Measurements from ENCODE around the gene KCTD1.
"Not testable (repeated sequence)": the region's sequence is repeated elsewhere in the genome, so short reads cannot be mapped to it uniquely, and the experiment has no call there.

KCTD1 gene

GRCh38 chr18:26457611-26458353 lies 90.6 kb downstream of the KCTD1 start:
- no peak for DNase-seq (ENCODE audit: low read depth)

DNA sequence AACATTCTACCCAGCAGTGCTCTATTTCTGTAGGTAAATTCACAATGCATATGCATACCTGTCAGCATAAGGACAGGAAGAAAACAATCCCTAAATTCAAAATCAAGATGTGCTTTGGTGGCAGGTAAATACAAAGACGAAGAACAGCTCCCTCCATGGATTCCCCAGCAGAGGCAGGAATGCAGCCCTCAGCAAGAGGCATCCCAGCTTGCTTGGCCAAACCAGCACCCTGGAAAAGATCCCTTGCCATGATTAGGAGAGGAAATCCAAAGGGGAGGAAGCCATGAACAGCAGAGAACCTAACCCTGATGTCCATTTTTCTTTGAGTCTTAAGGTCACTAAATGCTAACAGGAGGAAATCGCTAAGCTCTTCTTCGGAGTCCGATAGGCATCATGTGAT lies 91.2 kb downstream of the KCTD1 start:
- no peak for DNase-seq (ENCODE audit: low read depth)

DNA sequence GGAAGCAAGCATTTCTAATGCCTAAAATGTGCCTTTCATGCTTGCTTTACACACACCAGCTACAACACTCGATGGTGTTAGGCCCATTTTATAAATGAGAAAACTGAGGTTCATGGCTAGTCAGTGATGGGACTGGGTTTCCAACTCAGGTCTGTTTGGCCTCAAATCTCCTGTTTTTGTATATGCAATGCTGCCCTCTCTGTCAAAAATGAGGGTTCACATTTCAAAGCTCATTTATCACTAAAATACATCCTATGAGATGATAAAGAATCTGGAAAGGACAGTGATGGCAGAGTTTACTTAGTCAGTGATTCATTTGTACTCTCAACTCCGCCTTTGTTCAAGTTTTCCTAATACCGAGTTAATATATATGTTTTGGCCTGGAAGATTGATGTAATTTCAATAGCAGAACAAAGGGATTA lies 92.3 kb downstream of the KCTD1 start:
- no peak for DNase-seq (ENCODE audit: low read depth)

DNA sequence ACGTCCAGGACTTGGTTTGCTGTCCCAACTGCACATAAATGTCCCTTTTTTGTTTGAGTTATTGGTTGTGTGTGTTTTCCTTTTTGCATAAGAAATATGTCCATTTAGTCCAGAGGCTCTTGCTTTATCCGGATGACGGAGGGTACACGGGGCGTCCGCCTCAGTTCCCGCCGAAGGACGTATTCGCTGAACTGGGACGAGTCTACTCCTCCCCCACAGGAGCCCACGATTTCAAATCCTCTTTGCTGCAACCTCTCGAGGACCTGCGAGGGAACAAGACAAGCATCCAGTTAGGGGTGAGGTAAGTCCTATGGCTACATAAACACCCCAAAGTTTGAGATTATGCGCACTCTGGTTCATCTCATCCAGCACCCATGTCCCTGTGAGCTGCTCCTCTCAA lies 92.7 kb downstream of the KCTD1 start:
- DNase-seq (ENCODE audit: low read depth) = no peak

GRCh38 chr18:26454616-26455015 lies 93.7 kb downstream of the KCTD1 start:
- no peak for DNase-seq (ENCODE audit: low read depth)

DNA sequence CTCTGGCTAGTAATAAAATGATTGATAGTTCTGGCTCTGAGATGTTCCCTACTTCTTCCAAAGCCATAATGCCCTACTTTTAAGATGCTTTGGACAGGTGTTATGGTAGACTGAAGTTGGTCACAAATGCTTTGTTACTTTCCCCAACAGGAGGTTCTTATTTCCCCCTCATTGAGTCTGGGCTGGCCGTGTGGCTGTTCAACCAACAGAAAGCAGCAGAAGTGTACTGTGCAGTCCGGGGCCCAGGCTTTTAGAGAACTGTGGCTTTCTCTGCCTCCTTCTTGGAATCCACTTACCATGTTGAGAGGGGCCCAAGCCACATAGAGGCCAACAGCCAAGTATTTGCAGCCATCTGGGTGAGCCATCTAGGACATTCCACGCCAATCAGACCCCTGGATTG lies 94.2 kb downstream of the KCTD1 start:
- DNase-seq (ENCODE audit: low read depth) = no peak

DNA sequence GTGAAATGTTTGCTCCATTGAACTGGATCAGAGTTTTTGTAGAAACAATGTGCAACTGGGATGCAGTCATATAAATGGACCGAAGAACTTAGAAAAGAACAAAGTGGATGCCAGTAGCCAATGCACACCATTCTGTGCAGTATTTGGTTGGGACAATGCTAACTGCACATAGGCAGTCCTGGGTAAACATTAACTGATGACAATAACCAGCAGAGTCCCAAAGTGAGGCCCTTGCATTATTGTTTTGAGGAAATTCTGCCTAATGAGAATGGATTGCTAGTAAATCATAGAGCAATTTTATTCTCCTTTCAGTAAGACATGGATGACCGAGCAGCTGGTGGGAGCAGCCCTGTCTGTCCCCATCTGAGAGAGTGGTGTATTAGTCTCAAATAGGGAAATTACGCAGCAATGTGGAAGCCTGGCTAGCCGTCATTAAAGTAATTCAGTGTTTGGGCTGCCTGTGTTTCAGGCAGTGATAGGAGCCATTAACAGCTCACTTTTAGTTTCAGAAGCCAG lies 94.9 kb downstream of the KCTD1 start:
- no peak for DNase-seq (ENCODE audit: low read depth)

DNA sequence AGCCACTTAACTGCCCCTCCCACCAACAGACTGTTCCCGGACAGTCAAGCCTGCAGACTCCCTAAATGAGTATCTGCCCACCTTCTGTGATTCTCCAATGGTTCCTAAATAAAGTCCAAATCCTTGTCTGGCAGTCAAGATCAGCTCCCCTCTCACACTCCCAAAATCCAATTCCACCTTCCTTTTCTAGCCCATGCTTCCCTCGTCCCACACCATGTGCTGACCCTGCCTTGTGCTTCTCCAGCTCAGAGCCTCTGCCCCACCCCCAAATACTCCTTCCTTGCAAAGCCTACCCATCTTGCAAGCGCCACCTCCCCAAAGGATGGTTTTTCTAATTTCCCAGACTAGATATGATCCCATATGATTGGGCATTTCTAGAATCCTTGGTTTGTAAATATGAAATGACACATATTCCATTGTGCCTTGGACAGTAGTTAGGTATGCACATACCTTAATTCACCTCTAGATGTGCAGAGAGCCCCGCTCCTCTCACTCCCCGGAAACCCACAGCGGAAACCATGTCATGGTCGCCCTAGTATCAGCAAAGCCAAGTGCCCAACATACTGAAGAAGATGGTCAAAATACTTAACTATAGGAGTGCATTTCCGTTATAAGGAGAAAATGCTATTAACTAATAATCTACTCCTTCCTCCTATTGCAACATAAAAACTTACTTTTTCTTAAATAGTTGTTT lies 97.2 kb downstream of the KCTD1 start:
- no peak for DNase-seq (ENCODE audit: low read depth)

- no peak for DNase-seq (ENCODE audit: low read depth)
Measured at GRCh38 chr18:26448714-26449159, 99.6 kb downstream of the KCTD1 start.

DNA sequence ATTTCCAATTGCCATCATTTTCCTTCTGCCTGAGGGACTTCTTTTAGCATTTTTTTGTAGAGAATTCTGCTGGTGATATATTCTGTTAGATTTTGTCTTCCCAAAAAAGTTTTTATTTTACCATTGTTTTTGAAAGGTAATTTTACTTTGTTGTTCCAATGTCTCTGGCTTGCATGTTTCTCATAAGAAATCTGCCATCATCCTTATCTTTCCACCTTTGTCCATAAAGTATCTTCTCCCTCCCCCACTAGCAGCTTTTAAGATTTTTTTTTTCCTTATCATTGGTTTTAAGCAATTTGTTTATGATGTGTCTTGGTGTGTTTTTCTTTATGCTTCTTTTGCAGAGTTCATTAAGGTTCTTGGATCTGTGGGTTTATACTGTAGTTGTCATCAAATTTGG lies 104.5 kb downstream of the KCTD1 start:
- no peak for DNase-seq (ENCODE audit: low read depth)

GRCh38 chr18:26442126-26442525 lies 106.2 kb downstream of the KCTD1 start:
- peak; percentile 31 for DNase-seq (ENCODE audit: low read depth)

DNA sequence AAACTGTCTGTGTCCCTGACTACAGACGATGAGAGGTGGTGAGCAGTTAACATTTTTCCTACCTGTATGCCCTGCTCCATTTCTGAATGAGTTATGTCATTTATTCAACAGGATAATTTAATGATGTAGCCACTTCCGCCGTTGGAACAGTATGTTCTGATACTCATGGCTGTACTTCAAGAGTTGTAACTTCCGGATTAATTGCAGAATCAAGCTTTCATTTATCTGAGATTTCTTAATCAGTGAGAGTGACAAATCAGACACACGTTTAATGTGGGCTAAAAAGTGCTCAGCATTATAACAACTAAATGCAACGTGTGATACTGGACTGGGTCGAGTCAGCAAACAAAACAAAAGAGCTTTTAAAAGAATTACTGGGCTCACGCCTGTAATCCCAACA lies 107.7 kb downstream of the KCTD1 start:
- no peak for DNase-seq (ENCODE audit: low read depth)

- no peak for DNase-seq (ENCODE audit: low read depth)
Measured at GRCh38 chr18:26439537-26439936, 108.8 kb downstream of the KCTD1 start.

DNA sequence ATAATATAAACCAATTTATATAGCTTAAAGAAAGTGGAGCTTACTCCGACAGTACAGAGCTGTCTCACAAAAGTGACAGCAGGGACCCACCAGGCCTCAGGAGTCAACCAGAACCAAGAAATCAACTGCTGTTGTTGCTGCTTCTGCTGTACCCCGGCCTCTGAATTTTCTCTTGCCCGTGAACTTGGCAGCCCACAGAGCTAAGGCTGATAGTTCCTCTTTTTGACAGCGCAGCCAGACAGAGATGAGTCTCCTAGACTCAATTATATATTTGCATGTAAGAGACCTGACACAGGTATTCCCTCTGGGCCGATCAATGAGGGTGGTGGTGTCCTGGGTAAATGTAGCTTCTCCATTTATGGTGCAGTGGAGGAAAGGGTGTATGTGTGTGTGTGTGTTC lies 109.4 kb downstream of the KCTD1 start:
- DNase-seq (ENCODE audit: low read depth) = no peak

DNA sequence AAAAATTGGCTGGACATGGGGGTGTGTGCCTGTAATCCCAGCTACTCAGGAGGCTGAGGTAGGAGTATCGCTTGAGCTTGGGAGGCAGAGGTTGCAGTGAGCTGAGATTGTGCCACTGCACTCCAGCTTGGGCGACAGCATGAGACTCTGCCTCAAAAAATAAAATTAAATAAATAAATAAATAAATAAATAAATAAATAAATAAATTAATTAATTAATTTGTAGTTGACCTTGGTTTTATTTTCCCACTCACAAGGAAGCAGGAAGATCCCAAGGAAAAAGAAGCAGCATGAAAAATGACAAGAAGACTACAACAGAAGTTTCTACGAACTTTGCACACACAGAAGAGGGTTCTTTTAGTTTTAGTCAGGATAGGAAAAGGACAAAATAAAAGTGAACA lies 110.7 kb downstream of the KCTD1 start:
- DNase-seq (ENCODE audit: low read depth) = not testable (repeated sequence)

GRCh38 chr18:26436176-26437051 lies 111.9 kb downstream of the KCTD1 start:
- DNase-seq (ENCODE audit: low read depth) = peak; percentile 45

DNA sequence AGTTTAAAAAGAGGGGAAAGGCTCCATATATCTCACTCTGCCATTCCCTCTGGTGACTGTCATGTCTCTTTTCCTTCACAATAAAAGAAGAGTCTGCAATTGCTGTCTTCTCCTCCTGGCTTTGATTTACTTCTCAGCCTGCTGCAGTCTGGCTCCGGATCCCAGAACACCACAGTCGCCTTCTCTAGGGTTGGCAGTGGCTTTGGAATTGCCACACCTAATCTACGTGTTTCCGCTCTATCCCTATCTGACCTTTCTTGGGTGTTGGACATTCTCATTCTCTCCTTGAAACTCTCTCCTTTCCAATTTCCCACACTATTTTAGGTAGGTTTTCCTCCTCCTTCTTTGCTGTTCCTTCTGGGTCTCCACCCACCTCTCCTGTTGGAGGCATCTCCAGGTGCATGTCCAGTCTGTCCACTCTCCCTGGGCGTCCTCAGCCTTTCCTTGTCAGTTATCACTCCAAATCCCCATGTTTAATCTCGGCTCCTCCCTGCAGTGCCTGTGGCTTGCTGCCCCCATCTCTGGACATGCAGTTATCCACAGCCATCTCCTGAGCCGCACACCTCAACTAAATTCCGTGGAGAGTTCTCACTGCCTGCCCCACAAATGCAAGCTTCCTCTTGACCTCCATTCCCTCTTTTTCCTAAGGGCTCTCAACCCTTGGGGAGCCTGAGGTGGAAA lies 112.8 kb downstream of the KCTD1 start:
- DNase-seq (ENCODE audit: low read depth) = no peak

- DNase-seq (ENCODE audit: low read depth) = no peak
Measured at GRCh38 chr18:26434887-26435286, 113.5 kb downstream of the KCTD1 start.

DNA sequence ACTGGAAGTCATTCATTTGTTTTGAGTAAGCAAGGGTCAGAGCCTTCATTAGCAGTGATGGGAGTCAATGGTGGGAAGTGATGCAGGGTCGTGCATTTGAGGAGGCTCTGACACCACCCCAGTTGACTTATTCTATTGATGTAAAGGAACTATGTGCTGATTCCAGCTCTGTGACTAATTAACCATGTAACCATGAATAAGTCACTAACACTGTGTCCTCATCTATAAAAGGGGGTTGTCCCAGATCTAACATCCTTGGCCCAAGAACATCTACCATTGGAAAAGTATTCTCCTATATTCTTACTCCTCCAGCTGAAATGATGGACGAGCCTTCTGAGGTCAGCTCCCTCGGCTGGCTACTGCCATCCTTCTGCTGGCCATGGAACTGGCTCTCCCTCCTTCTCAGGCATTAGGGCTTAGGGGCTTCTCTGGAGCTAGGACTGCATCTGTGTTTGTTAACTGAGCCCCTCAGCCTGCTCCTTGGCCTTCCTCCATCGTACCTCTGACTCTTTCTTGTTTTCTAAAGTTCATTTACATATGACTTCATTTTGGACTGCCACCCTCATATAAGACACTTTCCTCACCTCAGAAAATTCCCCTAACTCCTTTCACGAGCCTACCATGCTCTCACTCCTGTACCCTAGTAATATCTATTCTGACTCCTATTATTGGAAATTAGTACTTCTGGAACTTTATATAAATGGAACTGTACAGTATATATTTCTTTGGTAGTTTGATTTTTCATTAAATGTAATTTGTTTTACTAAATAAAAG lies 115.5 kb downstream of the KCTD1 start:
- DNase-seq (ENCODE audit: low read depth) = no peak

DNA sequence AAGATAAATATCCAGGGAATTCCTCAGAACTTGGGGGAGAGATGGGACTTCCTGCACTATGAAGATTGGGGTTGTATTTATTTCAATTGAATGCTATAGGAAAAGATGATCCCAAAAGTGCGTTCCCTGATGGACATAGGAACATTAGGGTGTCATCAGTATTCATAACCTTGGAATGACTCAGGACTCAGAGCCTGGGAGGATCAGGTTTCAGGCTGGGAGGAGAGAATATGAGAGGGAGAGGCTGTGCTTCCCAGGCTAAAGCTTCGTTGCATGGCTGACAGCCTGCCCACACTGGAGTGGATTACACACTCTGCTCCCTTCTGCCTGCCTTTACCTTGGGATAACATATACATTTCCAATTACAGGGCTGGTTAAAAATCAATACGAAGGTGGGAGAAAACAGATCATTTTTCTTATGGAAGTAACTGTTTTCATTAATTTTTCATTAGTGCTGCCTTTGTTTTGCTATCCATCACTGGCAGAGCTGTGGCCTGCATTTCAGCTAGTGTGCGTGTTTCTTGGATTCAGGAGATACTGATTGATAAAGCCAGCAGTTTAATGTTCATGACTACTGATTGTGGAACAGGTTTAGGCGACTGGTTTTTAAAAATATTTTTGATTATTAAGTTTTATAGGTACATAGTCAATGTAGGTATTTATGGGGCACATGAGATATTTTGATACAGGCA lies 118.7 kb downstream of the KCTD1 start:
- peak; percentile 78 for DNase-seq (ENCODE audit: low read depth)

Measured in stromal cell of bone marrow (primary cell).